Measurements from ENCODE around the gene PTPRG.

DNA sequence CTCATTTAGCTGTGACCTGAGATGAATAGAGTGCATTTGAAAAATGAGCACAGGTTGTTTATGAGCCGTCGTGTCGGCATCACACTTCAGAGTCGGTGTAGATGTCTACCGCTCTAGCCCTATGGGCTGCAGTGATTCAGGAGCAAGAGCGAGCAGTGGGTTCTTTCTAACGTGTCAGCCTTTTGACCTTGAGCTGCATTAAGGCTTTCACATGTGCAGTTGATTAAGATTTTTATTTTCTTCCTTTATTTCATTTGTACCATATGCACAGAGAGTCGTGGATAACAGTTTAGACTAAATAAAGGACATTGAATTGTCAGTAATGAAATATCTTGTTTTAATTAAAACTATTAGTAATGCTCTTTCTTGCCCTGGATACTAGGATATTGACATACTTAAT, 368.2 kb downstream of the PTPRG start:
- TF ChIP-seq, protein P1, sequence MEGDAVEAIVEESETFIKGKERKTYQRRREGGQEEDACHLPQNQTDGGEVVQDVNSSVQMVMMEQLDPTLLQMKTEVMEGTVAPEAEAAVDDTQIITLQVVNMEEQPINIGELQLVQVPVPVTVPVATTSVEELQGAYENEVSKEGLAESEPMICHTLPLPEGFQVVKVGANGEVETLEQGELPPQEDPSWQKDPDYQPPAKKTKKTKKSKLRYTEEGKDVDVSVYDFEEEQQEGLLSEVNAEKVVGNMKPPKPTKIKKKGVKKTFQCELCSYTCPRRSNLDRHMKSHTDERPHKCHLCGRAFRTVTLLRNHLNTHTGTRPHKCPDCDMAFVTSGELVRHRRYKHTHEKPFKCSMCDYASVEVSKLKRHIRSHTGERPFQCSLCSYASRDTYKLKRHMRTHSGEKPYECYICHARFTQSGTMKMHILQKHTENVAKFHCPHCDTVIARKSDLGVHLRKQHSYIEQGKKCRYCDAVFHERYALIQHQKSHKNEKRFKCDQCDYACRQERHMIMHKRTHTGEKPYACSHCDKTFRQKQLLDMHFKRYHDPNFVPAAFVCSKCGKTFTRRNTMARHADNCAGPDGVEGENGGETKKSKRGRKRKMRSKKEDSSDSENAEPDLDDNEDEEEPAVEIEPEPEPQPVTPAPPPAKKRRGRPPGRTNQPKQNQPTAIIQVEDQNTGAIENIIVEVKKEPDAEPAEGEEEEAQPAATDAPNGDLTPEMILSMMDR (IDR thresholded peaks at IDR 0.05 in 2 of 3, conservative IDR thresholded peaks at IDR 0.05 in 1 of 3; ENCODE audit: control insufficient read depth in 2 of 3, extremely low read depth in 1 of 3, insufficient read depth in 1 of 3, low read depth in 3 of 3, low read length in 3 of 3) = no peak
- no peak for TF ChIP-seq JUNB (IDR thresholded peaks at IDR 0.05)
- TF ChIP-seq SMC3 (IDR thresholded peaks at IDR 0.05; ENCODE audit: borderline replicate concordance, low read length) = no peak
- no peak for TF ChIP-seq TAF1 (IDR thresholded peaks at IDR 0.05; ENCODE audit: borderline replicate concordance, low read depth, low read length)
- TF ChIP-seq, protein P2, sequence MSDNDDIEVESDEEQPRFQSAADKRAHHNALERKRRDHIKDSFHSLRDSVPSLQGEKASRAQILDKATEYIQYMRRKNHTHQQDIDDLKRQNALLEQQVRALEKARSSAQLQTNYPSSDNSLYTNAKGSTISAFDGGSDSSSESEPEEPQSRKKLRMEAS (IDR thresholded peaks at IDR 0.05; ENCODE audit: low read depth, low read length) = no peak
- no peak for TF ChIP-seq CREB1 (IDR thresholded peaks at IDR 0.05; ENCODE audit: low read depth)
- TF ChIP-seq ZNF207 (IDR thresholded peaks at IDR 0.05; ENCODE audit: borderline replicate concordance) = no peak
